GM12875 (cell line): ENCODE data around the gene PPP2R3B.
A peak's percentile ranks its signal among the peaks of the same experiment; 100 is the strongest.
"Not testable (repeated sequence)": the region's sequence is repeated elsewhere in the genome, so short reads cannot be mapped to it uniquely, and the experiment has no call there.

Experiments used
- H3K4me3 ChIP-seq: one replicate; pipeline ENCODE4 v1.5.1; 2011; ENCODE audit warnings: low read depth, low read length, control low read depth
- TF ChIP-seq, protein P1 (sequence below): IDR thresholded peaks from 2 replicates; pipeline ENCODE4 v1.5.1; 2011; ENCODE audit warnings: low read depth, mild to moderate bottlenecking, control low read depth, inconsistent platforms, low read length, moderate library complexity, borderline replicate concordance; ENCODE audit not compliant: insufficient read depth

Gene PPP2R3B

GRCh38 chrX:387729-388128 is 1.0 kb upstream of the PPP2R3B start:
- TF ChIP-seq, protein P1, sequence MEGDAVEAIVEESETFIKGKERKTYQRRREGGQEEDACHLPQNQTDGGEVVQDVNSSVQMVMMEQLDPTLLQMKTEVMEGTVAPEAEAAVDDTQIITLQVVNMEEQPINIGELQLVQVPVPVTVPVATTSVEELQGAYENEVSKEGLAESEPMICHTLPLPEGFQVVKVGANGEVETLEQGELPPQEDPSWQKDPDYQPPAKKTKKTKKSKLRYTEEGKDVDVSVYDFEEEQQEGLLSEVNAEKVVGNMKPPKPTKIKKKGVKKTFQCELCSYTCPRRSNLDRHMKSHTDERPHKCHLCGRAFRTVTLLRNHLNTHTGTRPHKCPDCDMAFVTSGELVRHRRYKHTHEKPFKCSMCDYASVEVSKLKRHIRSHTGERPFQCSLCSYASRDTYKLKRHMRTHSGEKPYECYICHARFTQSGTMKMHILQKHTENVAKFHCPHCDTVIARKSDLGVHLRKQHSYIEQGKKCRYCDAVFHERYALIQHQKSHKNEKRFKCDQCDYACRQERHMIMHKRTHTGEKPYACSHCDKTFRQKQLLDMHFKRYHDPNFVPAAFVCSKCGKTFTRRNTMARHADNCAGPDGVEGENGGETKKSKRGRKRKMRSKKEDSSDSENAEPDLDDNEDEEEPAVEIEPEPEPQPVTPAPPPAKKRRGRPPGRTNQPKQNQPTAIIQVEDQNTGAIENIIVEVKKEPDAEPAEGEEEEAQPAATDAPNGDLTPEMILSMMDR = no peak
- peak overlapping the region; percentile 99 for H3K4me3 ChIP-seq

DNA sequence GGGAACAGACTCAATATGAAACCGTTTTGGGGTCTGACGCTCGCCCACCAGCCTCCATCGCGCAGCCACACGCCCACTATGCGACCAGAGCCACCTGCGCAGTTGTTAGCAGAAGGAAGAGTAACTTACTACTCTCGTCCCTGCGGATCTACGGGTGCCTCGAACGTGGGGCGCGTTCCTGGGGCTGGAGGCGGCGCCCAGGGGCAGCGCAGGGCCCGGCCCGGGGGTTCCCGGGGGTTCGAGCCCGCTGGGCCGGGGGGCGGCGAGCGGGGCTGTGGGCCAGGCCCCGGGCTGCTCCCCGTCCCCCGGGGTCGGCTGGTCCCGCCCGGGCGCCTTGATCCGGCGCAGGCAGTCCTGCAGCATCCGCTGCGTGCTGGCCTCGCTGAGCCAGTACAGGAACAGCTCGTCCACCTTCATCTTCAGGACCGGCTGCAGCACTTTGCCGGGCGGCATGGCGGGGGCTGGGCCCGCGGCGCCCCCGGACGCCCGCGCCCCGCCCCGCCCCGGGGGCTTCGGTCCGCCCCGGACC is 404 bp downstream of the PPP2R3B start:
- TF ChIP-seq, protein P1 = no peak
- peak overlapping the region; percentile 99 for H3K4me3 ChIP-seq

DNA sequence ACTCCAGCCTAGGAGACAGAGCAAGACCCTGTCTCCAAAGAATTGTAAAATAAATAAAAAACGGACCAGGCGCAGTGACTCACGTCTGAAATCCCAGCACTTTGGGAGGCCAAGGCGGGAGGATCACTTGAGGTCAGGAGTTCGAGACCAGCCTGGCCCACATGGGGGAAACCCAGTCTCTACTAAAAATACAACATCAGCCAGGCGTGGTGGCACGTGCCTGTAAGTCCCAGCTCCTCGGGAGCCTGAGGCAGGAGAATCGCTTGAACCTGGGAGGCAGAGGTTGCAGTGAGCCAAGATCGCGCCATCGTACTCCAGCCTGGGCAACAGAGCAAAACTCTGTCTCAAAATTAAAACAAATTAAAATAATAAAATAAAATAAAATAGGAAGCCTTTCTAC is 971 bp downstream of the PPP2R3B start:
- H3K4me3 ChIP-seq = not testable (repeated sequence)

DNA sequence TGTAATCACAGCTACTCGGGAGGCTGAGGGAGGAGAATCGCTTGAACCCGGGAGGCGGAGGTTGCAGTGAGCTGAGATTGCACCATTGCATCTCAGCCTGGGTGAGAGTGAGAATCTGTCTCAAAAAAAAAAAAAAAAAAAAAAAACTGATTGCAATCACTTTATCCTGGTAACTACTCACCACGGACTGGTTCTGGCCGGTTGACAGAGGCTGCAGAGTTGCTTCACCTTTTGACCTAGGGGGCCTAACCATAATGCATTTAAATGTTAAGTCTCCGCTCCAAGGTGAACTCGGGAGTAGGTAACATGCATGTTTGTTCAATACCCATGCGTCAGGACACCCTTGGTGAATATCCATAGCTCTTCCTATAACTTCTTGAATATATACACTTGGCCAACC is 1.8 kb downstream of the PPP2R3B start:
- TF ChIP-seq, protein P1 = no peak

DNA sequence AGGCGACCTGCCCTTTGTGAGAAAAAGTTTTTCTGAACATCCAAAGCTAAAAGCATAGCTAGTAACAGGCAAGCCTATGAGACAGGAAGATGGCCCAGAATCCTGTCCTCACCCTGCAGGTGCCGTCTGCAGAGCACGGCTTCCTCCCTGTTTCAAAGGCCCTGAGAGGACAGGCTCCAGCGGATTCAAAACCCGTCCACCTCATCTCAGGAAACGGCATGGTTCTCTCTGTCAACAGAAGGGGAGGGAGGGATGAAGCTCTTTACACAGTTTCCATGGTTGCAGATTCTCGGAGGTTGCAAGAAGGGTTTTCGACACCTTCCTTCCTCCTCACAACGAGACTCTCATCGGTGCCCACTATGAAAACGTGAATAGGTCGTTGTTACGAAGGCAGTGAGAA is 8.3 kb downstream of the PPP2R3B start:
- H3K4me3 ChIP-seq = no peak overlapping the region
- TF ChIP-seq, protein P1 = no peak

More for the DNA sequence above, 1.8 kb downstream of the PPP2R3B start:
- H3K4me3 ChIP-seq = no peak overlapping the region

GRCh38 chrX:376206-376605 is 10.5 kb downstream of the PPP2R3B start:
- not testable (repeated sequence) for H3K4me3 ChIP-seq

DNA sequence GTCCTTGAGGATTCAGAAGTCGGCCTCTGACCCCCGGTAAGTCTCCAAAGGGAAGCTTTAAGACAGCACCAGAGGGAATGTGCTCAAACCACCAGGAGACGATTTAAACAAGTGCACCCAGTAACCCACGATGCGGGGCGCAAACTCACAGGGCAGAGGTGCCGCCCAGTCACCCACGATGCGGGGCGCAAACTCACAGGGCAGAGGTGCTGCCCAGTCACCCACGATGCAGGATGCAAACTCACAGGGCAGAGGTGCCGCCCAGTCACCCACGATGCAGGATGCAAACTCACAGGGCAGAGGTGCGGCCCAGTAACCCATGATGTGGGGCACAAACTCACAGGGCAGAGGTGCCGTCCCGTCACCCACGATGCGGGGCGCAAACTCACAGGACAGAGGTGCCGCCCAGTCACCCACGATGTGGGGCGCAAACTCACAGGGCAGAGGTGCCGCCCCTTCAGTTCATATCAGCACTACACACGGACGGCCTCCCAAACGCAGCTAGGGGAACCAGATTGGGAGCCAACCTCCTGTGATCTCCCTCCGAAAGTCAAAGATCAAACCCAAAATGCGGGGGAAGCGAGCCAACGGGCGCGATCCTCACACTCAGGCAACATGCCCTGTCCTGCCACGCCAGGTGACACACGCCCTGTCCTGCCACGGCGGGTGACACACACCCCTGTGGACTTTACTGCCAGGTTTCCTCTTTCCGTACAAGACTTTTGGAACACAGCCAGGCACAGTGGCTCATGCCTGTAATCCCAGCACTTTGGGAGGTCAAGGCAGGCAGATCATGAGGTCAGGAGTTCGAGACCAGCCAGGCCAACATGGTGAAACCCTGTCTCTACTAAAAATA is 11.3 kb downstream of the PPP2R3B start:
- no peak overlapping the region for H3K4me3 ChIP-seq
- TF ChIP-seq, protein P1 = no peak

GRCh38 chrX:374596-374995 is 12.1 kb downstream of the PPP2R3B start:
- no peak overlapping the region for H3K4me3 ChIP-seq
- TF ChIP-seq, protein P1 = no peak
